Measurements from ENCODE around the gene STX3.
"Not testable (repeated sequence)": the region's sequence is repeated elsewhere in the genome, so short reads cannot be mapped to it uniquely, and the experiment has no call there.

STX3 gene

GRCh38 chr11:59782080-59782479 lies 26.9 kb downstream of the STX3 start:
- no peaks in the 10 kb centered on the region for H3K27me3 ChIP-seq
- no peak for DNase-seq
- no peak overlapping the region for H3K4me3 ChIP-seq
- H3K9me3 ChIP-seq, result no peaks in the 10 kb centered on the region
- H3K4me1 ChIP-seq, result peaks cover 0 to 26% (median 12%) of the 10 kb centered on the region in 4 donors
- TF ChIP-seq CTCF (IDR thresholded peaks at IDR 0.05), result no peak
- intact Hi-C loops (cut with DNase I; ENCODE audit: low total_unique reads), result no loop called here
- H3K27ac ChIP-seq, result no peak overlapping the region
- peaks cover 0 to 15% (median 3%) of the 10 kb centered on the region in 3 donors for H3K36me3 ChIP-seq

DNA sequence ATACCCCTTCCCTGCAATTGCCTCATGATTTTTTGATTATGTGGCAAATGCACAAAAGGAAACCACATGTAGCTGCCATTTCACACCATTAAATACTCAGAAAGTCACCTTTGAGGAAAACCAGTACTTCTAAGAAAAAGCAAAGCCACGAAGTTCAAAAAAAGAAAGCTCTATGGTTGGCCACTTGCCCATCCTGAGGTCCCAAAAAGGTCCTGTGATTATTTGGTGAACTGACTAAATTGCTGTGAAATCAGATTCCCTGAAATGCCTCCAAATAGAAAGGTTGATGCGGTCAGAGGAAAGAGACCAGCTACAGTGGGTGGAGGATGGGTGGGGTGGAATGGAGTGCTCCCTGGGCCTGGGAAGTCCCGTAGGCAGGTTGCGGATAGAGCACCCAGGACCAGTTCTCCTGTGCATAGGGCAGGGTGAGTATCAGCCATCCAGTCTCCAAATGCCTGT lies 28.5 kb downstream of the STX3 start:
- DNase-seq, result no peak
- Histone ChIP-seq H3K4me3 (no peak overlapping the region), H3K9me3 (no peaks in the 10 kb centered on the region), H3K36me3 (peaks cover under 1 to 15% (median 11%) of the 10 kb centered on the region in 3 donors), H3K4me1 (peaks cover 0 to 21% (median 6%) of the 10 kb centered on the region in 4 donors), H3K27me3 (no peaks in the 10 kb centered on the region), H3K27ac (no peak overlapping the region)
- no peak for TF ChIP-seq CTCF (IDR thresholded peaks at IDR 0.05)
- intact Hi-C loops (cut with DNase I; ENCODE audit: low total_unique reads), result no loop called here

DNA sequence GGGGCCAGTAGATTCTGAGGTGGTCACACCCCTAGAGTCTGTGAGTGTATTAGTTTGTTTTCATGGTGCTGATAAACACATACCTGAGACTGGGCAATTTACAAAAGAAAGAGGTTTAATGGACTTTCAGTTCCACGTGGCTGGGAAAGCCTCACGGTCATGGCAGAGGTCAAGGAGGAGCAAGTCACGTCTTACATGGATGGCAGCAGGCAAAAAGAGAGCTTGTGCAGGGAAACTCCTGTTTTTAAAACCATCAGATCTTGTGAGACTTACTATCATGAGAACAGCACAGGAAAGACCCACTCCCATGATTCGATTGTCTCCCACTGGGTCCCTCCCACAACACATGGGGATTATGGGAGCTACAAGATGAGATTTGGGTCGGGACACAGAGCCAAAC lies 29.3 kb downstream of the STX3 start:
- H3K4me3 ChIP-seq; H3K27ac ChIP-seq; H3K9me3 ChIP-seq; DNase-seq; H3K27me3 ChIP-seq; intact Hi-C loops (cut with DNase I; ENCODE audit: low total_unique reads): not testable (repeated sequence)
- peaks cover 8 to 22% (median 19%) of the 10 kb centered on the region in 3 donors for H3K36me3 ChIP-seq
- H3K4me1 ChIP-seq, result peaks cover 0 to 18% (median 6%) of the 10 kb centered on the region in 4 donors

DNA sequence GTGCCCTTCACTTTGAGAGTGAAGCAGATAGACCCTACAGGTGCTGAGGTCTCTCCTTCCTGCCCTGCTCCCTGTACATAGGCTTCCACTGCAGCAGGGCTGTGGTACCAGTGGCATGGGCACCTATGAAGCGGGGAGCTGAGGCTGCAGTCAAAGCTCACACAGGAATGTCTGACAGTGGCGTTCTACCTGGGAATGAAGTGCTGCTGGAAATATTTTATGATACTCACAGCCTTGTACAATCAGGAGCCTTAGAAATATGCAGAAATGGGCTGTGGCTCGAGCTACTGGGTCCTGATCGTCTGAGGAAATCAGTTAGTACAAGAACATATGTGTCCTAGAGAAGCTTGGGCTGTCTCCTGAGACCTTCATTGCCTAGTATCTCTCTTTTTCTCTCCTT lies 30.6 kb downstream of the STX3 start:
- Histone ChIP-seq H3K27ac (no peak overlapping the region), H3K4me1 (peaks cover 0 to 18% (median 6%) of the 10 kb centered on the region in 4 donors), H3K4me3 (no peak overlapping the region), H3K27me3 (no peaks in the 10 kb centered on the region), H3K36me3 (peaks cover 20 to 33% (median 29%) of the 10 kb centered on the region in 3 donors), H3K9me3 (no peaks in the 10 kb centered on the region)
- intact Hi-C loops (cut with DNase I; ENCODE audit: low total_unique reads), result no loop called here
- DNase-seq, result no peak
- no peak for TF ChIP-seq CTCF (IDR thresholded peaks at IDR 0.05)

- Histone ChIP-seq H3K27ac (no peak overlapping the region), H3K9me3 (no peaks in the 10 kb centered on the region), H3K36me3 (peaks cover 34 to 46% (median 41%) of the 10 kb centered on the region in 3 donors), H3K4me1 (peaks cover 0 to 18% (median 6%) of the 10 kb centered on the region in 4 donors), H3K4me3 (no peak overlapping the region), H3K27me3 (no peaks in the 10 kb centered on the region)
- intact Hi-C loops (cut with DNase I; ENCODE audit: low total_unique reads), result no loop called here
- TF ChIP-seq CTCF (IDR thresholded peaks at IDR 0.05), result no peak
- no peak for DNase-seq
These were observed 32.0 kb downstream of the STX3 start for GRCh38 chr11:59787255-59787588.

- Histone ChIP-seq H3K4me3 (no peak overlapping the region), H3K36me3 (peaks cover 40 to 52% (median 47%) of the 10 kb centered on the region in 3 donors), H3K27me3 (no peaks in the 10 kb centered on the region), H3K4me1 (peaks cover 0 to 18% (median 6%) of the 10 kb centered on the region in 4 donors), H3K9me3 (no peaks in the 10 kb centered on the region), H3K27ac (no peak overlapping the region)
- DNase-seq, result no peak
- TF ChIP-seq CTCF (IDR thresholded peaks at IDR 0.05), result no peak
- intact Hi-C loops (cut with DNase I; ENCODE audit: low total_unique reads), result no loop called here
These were observed 32.6 kb downstream of the STX3 start for GRCh38 chr11:59787816-59788215.

Data from tibial artery (tissue), 4 donors.